ENCODE results near the gene PLPPR3.
"Not testable (repeated sequence)": the region's sequence is repeated elsewhere in the genome, so short reads cannot be mapped to it uniquely, and the experiment has no call there.

The PLPPR3 gene

GRCh38 chr19:855142-855541, 33.4 kb upstream of the PLPPR3 start:
- no peak for DNase-seq

- DNase-seq, result no peak
Observed at GRCh38 chr19:854549-854948, 32.8 kb upstream of the PLPPR3 start.

GRCh38 chr19:853614-854220, 32.0 kb upstream of the PLPPR3 start:
- DNase-seq, result not testable (repeated sequence)

- no peak for DNase-seq
Observed at GRCh38 chr19:853014-853585, 31.3 kb upstream of the PLPPR3 start.

GRCh38 chr19:852136-853013, 30.6 kb upstream of the PLPPR3 start, which contains the start of gene ELANE:
Gene ELANE (plus strand): TSS chr19:852303. CDS start chr19:852329, 26 bp downstream.
- DNase-seq, result no peak

- DNase-seq, result no peak
Observed at GRCh38 chr19:850979-851335, 29.2 kb upstream of the PLPPR3 start.

GRCh38 chr19:850221-850978, 28.6 kb upstream of the PLPPR3 start:
- DNase-seq, result peak in 17 of 56 donors; percentile 6 to 59 (median 25)

- DNase-seq, result not testable (repeated sequence)
Observed at GRCh38 chr19:849195-849594, 27.4 kb upstream of the PLPPR3 start.

GRCh38 chr19:848386-848921, 26.7 kb upstream of the PLPPR3 start:
- DNase-seq, result no peak

- DNase-seq, result no peak
Observed at GRCh38 chr19:845707-846521, 24.2 kb upstream of the PLPPR3 start.

- no peak for DNase-seq
Observed at GRCh38 chr19:844546-844971, 22.8 kb upstream of the PLPPR3 start.

GRCh38 chr19:843836-844545, 22.2 kb upstream of the PLPPR3 start:
- peak in 1 of 56 donors; percentile 54 for DNase-seq

- DNase-seq, result peak in 2 of 56 donors; percentile 8 to 22
Observed at GRCh38 chr19:843180-843835, 21.6 kb upstream of the PLPPR3 start.

- not testable (repeated sequence) for DNase-seq
Observed at GRCh38 chr19:842802-843179, 21.0 kb upstream of the PLPPR3 start.

GRCh38 chr19:840519-841206, 18.9 kb upstream of the PLPPR3 start, which contains the start of gene PRTN3:
Gene PRTN3 (plus strand): TSS chr19:840999. CDS start chr19:841009, 10 bp downstream.
- DNase-seq, result no peak

- DNase-seq, result no peak
Observed at GRCh38 chr19:835210-835810, 13.6 kb upstream of the PLPPR3 start.

GRCh38 chr19:834216-834615, 12.5 kb upstream of the PLPPR3 start:
- no peak for DNase-seq

Data from nucleus accumbens (tissue), 56 donors.